Memory B cell (primary cell): ENCODE results near the gene FMO2.

ENCODE experiments used
- ATAC-seq: fragments of 150-1000 bp; cut with Tn5 transposase; 2 replicates; pipeline ENCODE4 v1.10.0; 2021; ENCODE audit warnings: low read depth, mild to moderate bottlenecking, moderate library complexity
- DNase-seq, 2 donors: peaks; one replicate each; pipeline ENCODE4 v3.0.0; 2022; ENCODE audit warnings: low spot score in 2 of 2
- H3K27ac Mint-ChIP-seq: one replicate; pipeline ENCODE4 v1.8.0; 2022; ENCODE audit warnings: mild to moderate bottlenecking, moderate library complexity, mixed read lengths
- H3K27me3 Mint-ChIP-seq: one replicate; pipeline ENCODE4 v1.8.0; 2022; ENCODE audit warnings: mixed read lengths
- H3K36me3 Mint-ChIP-seq: one replicate; pipeline ENCODE4 v1.8.0; 2022; ENCODE audit warnings: mild to moderate bottlenecking, mixed read lengths
- H3K4me1 Mint-ChIP-seq: one replicate; pipeline ENCODE4 v1.8.0; 2022; ENCODE audit warnings: mixed read lengths
- H3K4me3 Mint-ChIP-seq: one replicate; pipeline ENCODE4 v1.8.0; 2022; ENCODE audit warnings: mild to moderate bottlenecking, moderate library complexity, mixed read lengths
- H3K9me3 Mint-ChIP-seq: one replicate; pipeline ENCODE4 v1.8.0; 2022; ENCODE audit warnings: mixed read lengths

FMO2 gene

GRCh38 chr1:171195767-171196166 is 10.7 kb downstream of the FMO2 start:
- no peak overlapping the region for H3K4me3 Mint-ChIP-seq
- peaks cover 2% of the 10 kb centered on the region for H3K27me3 Mint-ChIP-seq
- H3K36me3 Mint-ChIP-seq, result no peaks in the 10 kb centered on the region
- ATAC-seq (no peak), DNase-seq (no peak)
- H3K27ac Mint-ChIP-seq, result no peak overlapping the region
- H3K9me3 Mint-ChIP-seq, result no peaks in the 10 kb centered on the region
- no peaks in the 10 kb centered on the region for H3K4me1 Mint-ChIP-seq

GRCh38 chr1:171196351-171196750 is 11.3 kb downstream of the FMO2 start:
- ATAC-seq (no peak), DNase-seq (no peak)
- Mint-ChIP-seq H3K27ac (no peak overlapping the region), H3K4me3 (no peak overlapping the region), H3K9me3 (no peaks in the 10 kb centered on the region), H3K27me3 (peaks cover 2% of the 10 kb centered on the region), H3K36me3 (no peaks in the 10 kb centered on the region), H3K4me1 (no peaks in the 10 kb centered on the region)

- Mint-ChIP-seq H3K4me1 (no peaks in the 10 kb centered on the region), H3K27me3 (no peaks in the 10 kb centered on the region), H3K36me3 (no peaks in the 10 kb centered on the region), H3K9me3 (no peaks in the 10 kb centered on the region), H3K4me3 (no peak overlapping the region), H3K27ac (no peak overlapping the region)
- DNase-seq, result no peak
- no peak for ATAC-seq
These were observed 13.0 kb downstream of the FMO2 start for GRCh38 chr1:171198081-171198480.

- ATAC-seq (no peak), DNase-seq (no peak)
- Mint-ChIP-seq H3K27ac (no peak overlapping the region), H3K4me1 (no peaks in the 10 kb centered on the region), H3K27me3 (peaks cover 5% of the 10 kb centered on the region), H3K9me3 (no peaks in the 10 kb centered on the region), H3K36me3 (no peaks in the 10 kb centered on the region), H3K4me3 (no peak overlapping the region)
These were observed 19.2 kb downstream of the FMO2 start for GRCh38 chr1:171204296-171204695.

- no peaks in the 10 kb centered on the region for H3K4me1 Mint-ChIP-seq
- DNase-seq, result no peak
- ATAC-seq, result no peak
- no peaks in the 10 kb centered on the region for H3K36me3 Mint-ChIP-seq
- H3K9me3 Mint-ChIP-seq, result no peaks in the 10 kb centered on the region
- H3K4me3 Mint-ChIP-seq, result no peak overlapping the region
- peaks cover 5% of the 10 kb centered on the region for H3K27me3 Mint-ChIP-seq
- no peak overlapping the region for H3K27ac Mint-ChIP-seq
These were observed 21.3 kb downstream of the FMO2 start for GRCh38 chr1:171206204-171206977.

- Mint-ChIP-seq H3K9me3 (no peaks in the 10 kb centered on the region), H3K4me1 (no peaks in the 10 kb centered on the region), H3K27ac (no peak overlapping the region), H3K36me3 (no peaks in the 10 kb centered on the region), H3K4me3 (no peak overlapping the region), H3K27me3 (peaks cover 5% of the 10 kb centered on the region)
- DNase-seq (no peak), ATAC-seq (no peak)
These were observed 21.9 kb downstream of the FMO2 start for GRCh38 chr1:171206978-171207355.

- ATAC-seq, result no peak
- no peak overlapping the region for H3K27ac Mint-ChIP-seq
These were observed 22.3 kb downstream of the FMO2 start for GRCh38 chr1:171207377-171207776.

GRCh38 chr1:171210355-171210754 is 25.3 kb downstream of the FMO2 start:
- no peak for DNase-seq
- Mint-ChIP-seq H3K9me3 (no peaks in the 10 kb centered on the region), H3K27ac (no peak overlapping the region), H3K27me3 (peaks cover 5% of the 10 kb centered on the region), H3K36me3 (no peaks in the 10 kb centered on the region), H3K4me1 (peaks cover 8% of the 10 kb centered on the region), H3K4me3 (no peak overlapping the region)
- no peak for ATAC-seq

More at GRCh38 chr1:171207377-171207776, 22.3 kb downstream of the FMO2 start:
- Mint-ChIP-seq H3K9me3 (no peaks in the 10 kb centered on the region), H3K27me3 (peaks cover 5% of the 10 kb centered on the region), H3K4me1 (no peaks in the 10 kb centered on the region), H3K4me3 (no peak overlapping the region), H3K36me3 (no peaks in the 10 kb centered on the region)
- no peak for DNase-seq

- DNase-seq (no peak), ATAC-seq (peak; percentile 67)
- no peaks in the 10 kb centered on the region for H3K36me3 Mint-ChIP-seq
- H3K4me3 Mint-ChIP-seq, result no peak overlapping the region
- H3K27ac Mint-ChIP-seq, result no peak overlapping the region
- peaks cover 8% of the 10 kb centered on the region for H3K4me1 Mint-ChIP-seq
- no peaks in the 10 kb centered on the region for H3K27me3 Mint-ChIP-seq
- H3K9me3 Mint-ChIP-seq, result no peaks in the 10 kb centered on the region
These were observed 27.7 kb downstream of the FMO2 start for GRCh38 chr1:171212607-171213351.

- Mint-ChIP-seq H3K4me3 (no peak overlapping the region), H3K27ac (peak overlapping the region; percentile 31), H3K9me3 (no peaks in the 10 kb centered on the region), H3K4me1 (peaks cover 8% of the 10 kb centered on the region), H3K36me3 (no peaks in the 10 kb centered on the region), H3K27me3 (no peaks in the 10 kb centered on the region)
- ATAC-seq (no peak), DNase-seq (no peak)
These were observed 28.7 kb downstream of the FMO2 start for GRCh38 chr1:171213559-171214454.

- Mint-ChIP-seq H3K27ac (no peak overlapping the region), H3K4me1 (peaks cover 7% of the 10 kb centered on the region), H3K27me3 (no peaks in the 10 kb centered on the region), H3K9me3 (no peaks in the 10 kb centered on the region), H3K4me3 (no peak overlapping the region), H3K36me3 (no peaks in the 10 kb centered on the region)
- no peak for ATAC-seq
- DNase-seq, result no peak
These were observed 32.8 kb downstream of the FMO2 start for GRCh38 chr1:171217658-171218443.

GRCh38 chr1:171218661-171219060 is 33.6 kb downstream of the FMO2 start:
- DNase-seq (no peak), ATAC-seq (no peak)
- Mint-ChIP-seq H3K27ac (no peak overlapping the region), H3K36me3 (no peaks in the 10 kb centered on the region), H3K9me3 (no peaks in the 10 kb centered on the region), H3K4me3 (no peak overlapping the region), H3K27me3 (no peaks in the 10 kb centered on the region), H3K4me1 (no peaks in the 10 kb centered on the region)

GRCh38 chr1:171219346-171220080 is 34.4 kb downstream of the FMO2 start:
- DNase-seq, result no peak
- Mint-ChIP-seq H3K4me3 (no peak overlapping the region), H3K27me3 (no peaks in the 10 kb centered on the region), H3K9me3 (no peaks in the 10 kb centered on the region), H3K27ac (no peak overlapping the region), H3K36me3 (no peaks in the 10 kb centered on the region), H3K4me1 (no peaks in the 10 kb centered on the region)
- ATAC-seq, result no peak
